PC-3 (cell line): Measurements from ENCODE around the gene RIPOR2. TPM values are rescaled to one million over a fixed set of nuclear protein-coding genes. Genes with fewer than 3 reads are reported as not detected.

Experiments
- ATAC-seq: fragments of 200-7000 bp; cut with Tn5 transposase; 2 replicates; pipeline ENCODE4 v1.9.1; 2020; ENCODE audit warnings: mild to moderate bottlenecking, moderate library complexity
- BruUV-seq: library from RNA; stranded (reverse); fragments of 400-500 nt; replicated peaks from 2 replicates; lab custom pipeline; 2021; lab: Mats Ljungman, UMichigan
- CTCF ChIA-PET: fragments of 300-600 bp; sonication (Branson Sonifier 250); formaldehyde crosslinking; loops from one replicate; lab custom pipeline; 2022; ENCODE audit warnings: antibody characterized with exemption; lab: Charles Lee
- POLR2A ChIA-PET: fragments of 300-600 bp; sonication (Branson Sonifier 250); formaldehyde crosslinking; loops from one replicate; lab custom pipeline; 2022; ENCODE audit warnings: antibody characterized with exemption; ENCODE audit not compliant: unreplicated experiment; lab: Charles Lee
- DNase-seq: peaks from one replicate; pipeline ENCODE4 v3.0.0-alpha.2; 2015
- H2AFZ ChIP-seq: fragments of 300-600 bp; sonication (generic); 2 replicates; pipeline ENCODE4 v1.6.0; 2016; ENCODE audit warnings: antibody characterized with exemption, low read length
- H3F3A ChIP-seq: fragments of 300-600 bp; sonication (generic); one replicate; pipeline ENCODE4 v1.6.0; 2017; ENCODE audit warnings: antibody characterized with exemption, low read length, control low read depth, mild to moderate bottlenecking; ENCODE audit not compliant: unreplicated experiment
- H3K27ac ChIP-seq: fragments of 300-600 bp; sonication (generic); 2 replicates; pipeline ENCODE4 v1.5.1; 2016; ENCODE audit warnings: mild to moderate bottlenecking, low read length
- H3K27me3 ChIP-seq: fragments of 300-600 bp; sonication (generic); 2 replicates; pipeline ENCODE4 v1.6.1; 2016; ENCODE audit warnings: low read length, mixed read lengths
- H3K36me3 ChIP-seq: fragments of 300-600 bp; sonication (generic); 2 replicates; pipeline ENCODE4 v1.6.1; 2016; ENCODE audit warnings: low read depth, mixed run types, low read length, mixed read lengths
- H3K4me1 ChIP-seq: fragments of 300-600 bp; sonication (generic); 2 replicates; pipeline ENCODE4 v1.5.1; 2016; ENCODE audit warnings: low read length; ENCODE audit not compliant: insufficient read depth
- H3K4me2 ChIP-seq: fragments of 300-600 bp; sonication (generic); 2 replicates; pipeline ENCODE4 v1.6.0; 2016; ENCODE audit warnings: low read length
- H3K4me3 ChIP-seq: fragments of 300-600 bp; sonication (generic); 2 replicates; pipeline ENCODE4 v1.5.1; 2016; ENCODE audit warnings: mild to moderate bottlenecking, low read length, mixed read lengths
- H3K79me2 ChIP-seq: fragments of 300-600 bp; sonication (generic); 2 replicates; pipeline ENCODE4 v1.6.1; 2017; ENCODE audit warnings: low read length, mixed read lengths
- H3K9ac ChIP-seq: fragments of 300-600 bp; sonication (generic); 2 replicates; pipeline ENCODE4 v1.6.0; 2016; ENCODE audit warnings: mild to moderate bottlenecking, low read length
- H3K9me2 ChIP-seq: fragments of 300-600 bp; sonication (generic); replicated peaks from 2 replicates; pipeline ENCODE4 v1.6.1; 2016; ENCODE audit warnings: mixed run types, low read length, mixed read lengths
- H3K9me3 ChIP-seq: fragments of 300-600 bp; sonication (generic); 2 replicates; pipeline ENCODE4 v1.6.1; 2016; ENCODE audit warnings: low read length, mixed read lengths
- H4K20me1 ChIP-seq: fragments of 300-600 bp; sonication (generic); 2 replicates; pipeline ENCODE4 v1.6.1; 2016; ENCODE audit warnings: low read length, mixed read lengths
- CTCF ChIP-seq: fragments of 300-600 bp; sonication (generic); conservative IDR thresholded peaks from 2 replicates; pipeline ENCODE4 v1.5.1; 2017; ENCODE audit warnings: antibody characterized with exemption, low read depth, mild to moderate bottlenecking, low read length
- EZH2 ChIP-seq: fragments of 300-600 bp; sonication (generic); IDR thresholded peaks from one replicate; pipeline ENCODE4 v1.6.1; 2017; ENCODE audit warnings: antibody characterized with exemption, mild to moderate bottlenecking, low read length; ENCODE audit not compliant: unreplicated experiment
- EZH2phosphoT487 ChIP-seq: fragments of 300-600 bp; sonication (generic); IDR thresholded peaks from 2 replicates; pipeline ENCODE4 v1.6.1; 2018; ENCODE audit warnings: mild to moderate bottlenecking, antibody characterized with exemption, low read length, borderline replicate concordance
- intact Hi-C: fragments of 100-400 bp; cut with micrococcal nuclease; formaldehyde crosslinking; loops from 2 replicates; pipeline ENCODE4 v1.9.0; 2023
- total RNA-seq: library from RNA; depleted of rRNA; stranded (reverse); fragments of >200 nt; gene quantifications from 2 replicates; pipeline ENCODE4 v1.2.3, GENCODE V29; 2014

RIPOR2 gene
- total RNA-seq, 1 experiment from 2014 or later: 0.44 TPM

GRCh38 chr6:24854077-24854666, 81.6 kb downstream of the RIPOR2 start:
- intact Hi-C loops: loop anchor here (10.0 kb wide), 1 partner anchor 321 kb away; no protein-coding TSS in a partner anchor
- ChIA-PET CTCF (no interaction called here), POLR2A (no interaction called here)
- no peak overlapping the region for H3K4me3 ChIP-seq
- no peak overlapping the region for H3K27ac ChIP-seq
- H3K9ac ChIP-seq: no peak overlapping the region
- no peaks in the 10 kb centered on the region for H3K9me3 ChIP-seq
- no peak for ATAC-seq
- H3K4me2 ChIP-seq: no peak overlapping the region
- no peak for DNase-seq
- no peaks in the 10 kb centered on the region; the same call in 1 of the 2 replicates for H3K27me3 ChIP-seq
- H3K36me3 ChIP-seq: no peaks in the 10 kb centered on the region
- H3K79me2 ChIP-seq: no peaks in the 10 kb centered on the region
- H3K9me2 ChIP-seq: no peaks in the 10 kb centered on the region
- H3K4me1 ChIP-seq: peaks cover 17% of the 10 kb centered on the region
- H3F3A ChIP-seq: no peaks in the 10 kb centered on the region
- BruUV-seq: no TSS peak
- H2AFZ ChIP-seq: no peak overlapping the region
- no peaks in the 10 kb centered on the region for H4K20me1 ChIP-seq
- no peak for TF ChIP-seq EZH2phosphoT487
- no peak for TF ChIP-seq CTCF
- no peak for TF ChIP-seq EZH2

DNA sequence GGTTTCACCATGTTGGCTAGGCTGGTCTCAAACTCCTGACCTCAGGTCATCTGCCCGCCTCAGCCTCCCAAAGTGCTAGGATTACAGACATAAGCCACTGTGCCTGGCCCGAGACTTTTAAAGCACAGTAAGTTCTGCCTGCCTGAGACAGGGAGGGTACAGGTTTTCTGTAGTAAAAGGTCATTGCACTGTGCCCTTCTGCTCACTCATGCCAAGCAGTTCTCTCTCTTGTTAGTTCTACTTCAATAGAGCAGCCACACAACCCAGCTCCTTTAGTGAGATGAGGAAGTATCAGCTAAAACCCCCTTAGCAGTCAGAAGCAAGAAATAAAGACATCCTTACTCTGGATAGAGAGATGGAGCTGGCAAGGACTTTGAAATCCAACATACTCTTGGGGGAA, 84.7 kb downstream of the RIPOR2 start:
- H3K79me2 ChIP-seq: no peaks in the 10 kb centered on the region
- intact Hi-C loops: loop anchor here (10.0 kb wide), 1 partner anchor 324 kb away; no protein-coding TSS in a partner anchor
- H2AFZ ChIP-seq: no peak overlapping the region
- ATAC-seq (no peak), DNase-seq (no peak)
- BruUV-seq: no TSS peak
- H3F3A ChIP-seq: no peaks in the 10 kb centered on the region
- H3K9me2 ChIP-seq: no peaks in the 10 kb centered on the region
- no peak overlapping the region for H3K27ac ChIP-seq
- CTCF ChIA-PET: no interaction called here
- H3K4me1 ChIP-seq: no peaks in the 10 kb centered on the region
- no peak overlapping the region for H3K4me3 ChIP-seq
- H3K4me2 ChIP-seq: no peak overlapping the region
- no peaks in the 10 kb centered on the region for H3K36me3 ChIP-seq
- H3K9ac ChIP-seq: no peak overlapping the region
- H3K27me3 ChIP-seq: no peaks in the 10 kb centered on the region; the same call in 1 of the 2 replicates
- TF ChIP-seq EZH2phosphoT487 (no peak), EZH2 (no peak), CTCF (no peak)
- no peaks in the 10 kb centered on the region for H4K20me1 ChIP-seq
- H3K9me3 ChIP-seq: no peaks in the 10 kb centered on the region
- POLR2A ChIA-PET: no interaction called here

DNA sequence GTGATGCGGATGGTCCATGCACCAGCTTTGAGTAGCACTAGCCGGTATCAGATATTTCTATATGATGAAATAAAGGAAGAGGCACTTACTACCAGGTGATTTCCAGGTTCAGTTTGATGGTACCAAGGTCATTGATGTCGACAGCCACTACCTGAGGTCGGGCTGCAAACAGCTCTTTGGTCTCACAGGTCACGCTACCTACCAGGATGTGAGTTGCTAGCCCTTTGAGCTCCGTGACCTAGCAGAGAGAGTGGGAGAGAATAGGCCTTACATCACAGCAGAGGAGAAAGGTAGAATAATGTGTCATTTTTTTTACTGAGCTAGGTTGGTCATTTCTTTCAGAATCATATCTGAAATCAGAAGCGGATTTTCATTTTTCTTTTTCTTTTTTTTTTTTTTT, 86.0 kb downstream of the RIPOR2 start:
- no peak overlapping the region for H2AFZ ChIP-seq
- no peaks in the 10 kb centered on the region for H3K4me1 ChIP-seq
- CTCF ChIA-PET: no interaction called here
- POLR2A ChIA-PET: no interaction called here
- H3K9ac ChIP-seq: no peak overlapping the region
- no peak for DNase-seq
- no peaks in the 10 kb centered on the region for H3K79me2 ChIP-seq
- no peak for ATAC-seq
- no peaks in the 10 kb centered on the region for H3K9me2 ChIP-seq
- no TSS peak for BruUV-seq
- no peaks in the 10 kb centered on the region for H3F3A ChIP-seq
- H3K36me3 ChIP-seq: no peaks in the 10 kb centered on the region
- intact Hi-C loops: loop anchor here (10.0 kb wide), 1 partner anchor 325 kb away; no protein-coding TSS in a partner anchor
- no peaks in the 10 kb centered on the region; the same call in 1 of the 2 replicates for H3K27me3 ChIP-seq
- H4K20me1 ChIP-seq: no peaks in the 10 kb centered on the region
- no peak overlapping the region for H3K4me2 ChIP-seq
- TF ChIP-seq EZH2 (no peak), CTCF (no peak), EZH2phosphoT487 (no peak)
- H3K27ac ChIP-seq: no peak overlapping the region
- no peaks in the 10 kb centered on the region for H3K9me3 ChIP-seq
- H3K4me3 ChIP-seq: no peak overlapping the region
